Spinal cord (tissue), 10 donors: ENCODE measurements around the gene CADM1. TPM values are rescaled to one million over a fixed set of nuclear protein-coding genes. Genes with fewer than 3 reads are reported as not detected.

Experiments
- DNase-seq, 6 donors: peaks; one replicate each; pipeline versions ENCODE4 v3.0.0 to v3.0.0-alpha.2; 2013 to 2015; ENCODE audit warnings: low spot score in 6 of 6, low read depth in 4 of 6
- H3K27ac ChIP-seq: one replicate; pipeline ENCODE4 v1.5.1; 2013; ENCODE audit warnings: low read depth, low read length, control low read depth
- H3K27me3 ChIP-seq: one replicate; pipeline ENCODE4 v1.6.1; 2013; ENCODE audit warnings: low read length; ENCODE audit not compliant: control insufficient read depth, insufficient read depth
- H3K36me3 ChIP-seq: one replicate; pipeline ENCODE4 v1.6.1; 2013; ENCODE audit warnings: low read length; ENCODE audit not compliant: control insufficient read depth, insufficient read depth
- H3K4me1 ChIP-seq: one replicate; pipeline ENCODE4 v1.6.1; 2013; ENCODE audit warnings: low read length; ENCODE audit not compliant: control insufficient read depth, insufficient read depth
- H3K4me3 ChIP-seq: one replicate; pipeline ENCODE4 v1.5.1; 2013; ENCODE audit warnings: low read depth, low read length, control low read depth
- H3K9me3 ChIP-seq: one replicate; pipeline ENCODE4 v1.6.1; 2013; ENCODE audit warnings: low read length; ENCODE audit not compliant: control insufficient read depth, insufficient read depth
- WGBS: methylation state at CpG from one replicate; pipeline ENCODE4 v1.1.5; 2013; ENCODE audit warnings: missing lambda C conversion rate; ENCODE audit not compliant: insufficient coverage; 5-methylcytosine and 5-hydroxymethylcytosine counted together
- polyA plus RNA-seq, 2 donors: library from polyadenylated mRNA; unstranded; fragments of 120-200 nt; gene quantifications; one replicate each; pipeline ENCODE4 v1.2.1, GENCODE V29; 2013; ENCODE audit not compliant: insufficient read length in 2 of 2
- total RNA-seq, 2 donors: library from RNA; depleted of rRNA in 1 of 2; stranded (reverse); fragments of 120-200 nt in 1 of 2; fragments of >200 nt in 1 of 2; gene quantifications; one replicate each; pipeline versions ENCODE4 v1.2.3 to v1.2.4, GENCODE V29; 2013 to 2014
- donor health status: healthy.

CADM1 gene
- total and polyA plus RNA-seq, 4 donors: 106 to 180 (median 132) TPM

DNA sequence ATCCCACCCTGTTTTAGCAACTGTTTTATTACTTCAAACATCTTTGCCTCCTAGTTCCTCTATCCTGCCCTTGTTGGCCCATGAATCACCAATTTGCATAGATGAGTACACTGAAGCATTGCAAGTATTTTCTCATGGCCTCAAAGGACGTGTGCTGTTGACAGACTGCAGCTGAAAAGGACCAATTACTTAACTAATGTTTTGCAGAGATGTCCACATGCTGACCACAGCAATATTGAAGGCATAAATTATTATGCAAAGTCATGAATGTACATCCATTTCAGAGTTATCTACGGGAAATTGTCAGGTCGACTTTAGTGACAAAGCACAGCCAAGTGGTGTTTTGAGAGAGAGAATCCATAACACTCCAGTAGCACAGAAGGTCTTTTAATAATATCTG lies 64.8 kb downstream of the CADM1 start:
- no peaks in the 10 kb centered on the region for H3K36me3 ChIP-seq
- WGBS: no CpG with 5 or more reads among the region's 3 CpGs

GRCh38 chr11:115437902-115438575 lies 66.2 kb downstream of the CADM1 start:
- Histone ChIP-seq H3K27me3 (no peaks in the 10 kb centered on the region), H3K27ac (no peak overlapping the region), H3K4me1 (no peaks in the 10 kb centered on the region), H3K9me3 (no peaks in the 10 kb centered on the region), H3K36me3 (no peaks in the 10 kb centered on the region), H3K4me3 (no peak overlapping the region)
- WGBS: 72% methylated on average over 4 of the region's 7 CpGs
- DNase-seq: peak in 1 of 6 donors; percentile 68

More for the DNA sequence above, 64.8 kb downstream of the CADM1 start:
- no peaks in the 10 kb centered on the region for H3K9me3 ChIP-seq
- no peak for DNase-seq
- no peak overlapping the region for H3K27ac ChIP-seq
- no peak overlapping the region for H3K4me3 ChIP-seq
- no peaks in the 10 kb centered on the region for H3K4me1 ChIP-seq
- no peaks in the 10 kb centered on the region for H3K27me3 ChIP-seq

GRCh38 chr11:115430345-115430744 lies 73.9 kb downstream of the CADM1 start:
- Histone ChIP-seq H3K36me3 (no peaks in the 10 kb centered on the region), H3K4me3 (no peak overlapping the region), H3K4me1 (no peaks in the 10 kb centered on the region), H3K27me3 (no peaks in the 10 kb centered on the region), H3K9me3 (no peaks in the 10 kb centered on the region), H3K27ac (no peak overlapping the region)
- WGBS: no CpG with 5 or more reads among the region's 1 CpG
- DNase-seq: no peak

DNA sequence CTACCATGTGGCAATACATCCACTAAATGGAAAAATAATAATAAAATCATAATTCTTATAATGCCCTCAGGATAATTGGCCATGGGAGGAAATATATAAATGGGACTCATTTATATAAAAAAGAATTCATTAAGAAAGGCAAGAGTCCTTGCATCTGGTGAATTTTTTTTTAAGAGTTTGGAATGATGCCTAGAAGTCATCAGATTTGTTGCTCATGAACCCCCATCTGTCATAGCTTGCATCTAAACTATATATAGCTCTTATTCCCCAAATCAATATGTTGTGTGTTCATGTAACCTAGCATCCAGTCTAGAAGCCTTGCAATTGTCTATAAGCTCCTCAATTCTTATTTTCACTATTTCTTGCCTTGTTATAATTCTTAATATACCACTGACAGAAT lies 75.9 kb downstream of the CADM1 start:
- DNase-seq: peak in 2 of 6 donors; percentile 29 to 83
- Histone ChIP-seq H3K36me3 (no peaks in the 10 kb centered on the region), H3K27me3 (no peaks in the 10 kb centered on the region), H3K27ac (no peak overlapping the region), H3K9me3 (no peaks in the 10 kb centered on the region), H3K4me1 (no peaks in the 10 kb centered on the region), H3K4me3 (no peak overlapping the region)

DNA sequence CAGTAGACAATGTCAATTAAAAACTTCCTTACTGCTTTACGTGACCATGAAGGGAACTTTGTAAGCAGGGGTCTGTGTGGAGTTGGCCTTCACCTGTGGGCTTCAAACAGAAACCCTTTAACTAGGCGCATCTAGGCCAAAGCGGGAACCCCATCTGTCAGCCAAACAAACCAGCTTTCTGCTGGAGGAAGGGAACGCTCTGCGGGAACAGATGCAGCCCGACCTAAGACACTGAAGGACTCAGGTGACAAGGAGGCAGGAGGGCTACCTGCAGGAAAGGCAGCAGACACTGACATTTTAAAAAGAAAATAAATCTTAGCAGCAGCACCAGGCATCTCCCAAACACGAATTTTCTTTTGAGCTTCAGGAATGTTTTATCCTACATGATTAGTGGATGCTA lies 78.4 kb downstream of the CADM1 start:
- WGBS: 76% methylated on average over 3 of the region's 7 CpGs
- Histone ChIP-seq H3K4me3 (no peak overlapping the region), H3K4me1 (peaks cover 4% of the 10 kb centered on the region), H3K27ac (no peak overlapping the region), H3K27me3 (no peaks in the 10 kb centered on the region), H3K9me3 (no peaks in the 10 kb centered on the region), H3K36me3 (no peaks in the 10 kb centered on the region)
- no peak for DNase-seq

- no peaks in the 10 kb centered on the region for H3K9me3 ChIP-seq
- DNase-seq: peak in 1 of 6 donors; percentile 87
- H3K27me3 ChIP-seq: no peaks in the 10 kb centered on the region
- no peaks in the 10 kb centered on the region for H3K36me3 ChIP-seq
- peaks cover 4% of the 10 kb centered on the region for H3K4me1 ChIP-seq
- no peak overlapping the region for H3K27ac ChIP-seq
- H3K4me3 ChIP-seq: no peak overlapping the region
- WGBS: 42% methylated on average over 2 of the region's 5 CpGs
Measured at GRCh38 chr11:115425250-115425649, 79.0 kb downstream of the CADM1 start.

DNA sequence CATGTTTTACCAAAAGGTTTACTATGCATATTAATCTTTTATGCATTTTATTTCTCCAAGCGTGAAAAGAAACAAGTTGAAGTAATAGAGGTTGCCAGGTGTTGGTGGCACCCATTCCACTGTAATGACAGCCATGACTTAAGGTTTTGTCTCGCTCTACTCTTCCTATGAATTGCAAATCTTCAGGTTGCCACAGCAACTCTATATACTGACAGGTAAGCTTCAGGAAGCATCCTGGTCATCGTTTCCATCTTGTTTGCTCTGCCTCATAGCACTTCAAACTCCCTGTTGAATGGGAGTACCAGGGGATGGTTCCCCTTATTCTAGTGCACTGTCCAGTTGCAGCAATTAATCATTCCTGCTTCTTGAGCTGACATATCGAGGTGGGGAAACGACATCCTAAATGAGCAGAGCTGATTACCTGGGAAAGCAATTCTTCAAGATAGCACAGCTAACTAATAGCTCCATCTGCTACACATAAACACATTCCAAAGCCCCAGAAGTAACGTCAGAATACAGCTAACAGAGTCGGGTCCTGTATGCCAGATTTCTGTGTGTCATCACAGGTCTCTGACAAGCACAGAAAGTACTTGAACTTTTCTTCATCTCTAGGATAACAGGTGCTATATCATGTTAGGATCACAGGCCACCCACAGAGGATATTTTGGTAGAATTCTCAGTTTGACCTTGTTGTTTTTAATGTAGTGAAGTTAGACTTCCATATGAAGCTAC lies 80.3 kb downstream of the CADM1 start:
- Histone ChIP-seq H3K36me3 (no peaks in the 10 kb centered on the region), H3K4me1 (peaks cover 4% of the 10 kb centered on the region), H3K9me3 (no peaks in the 10 kb centered on the region), H3K27me3 (no peaks in the 10 kb centered on the region), H3K4me3 (no peak overlapping the region), H3K27ac (no peak overlapping the region)
- WGBS: 58% methylated on average over 4 of the region's 7 CpGs
- DNase-seq: peak in 1 of 6 donors; percentile 55

DNA sequence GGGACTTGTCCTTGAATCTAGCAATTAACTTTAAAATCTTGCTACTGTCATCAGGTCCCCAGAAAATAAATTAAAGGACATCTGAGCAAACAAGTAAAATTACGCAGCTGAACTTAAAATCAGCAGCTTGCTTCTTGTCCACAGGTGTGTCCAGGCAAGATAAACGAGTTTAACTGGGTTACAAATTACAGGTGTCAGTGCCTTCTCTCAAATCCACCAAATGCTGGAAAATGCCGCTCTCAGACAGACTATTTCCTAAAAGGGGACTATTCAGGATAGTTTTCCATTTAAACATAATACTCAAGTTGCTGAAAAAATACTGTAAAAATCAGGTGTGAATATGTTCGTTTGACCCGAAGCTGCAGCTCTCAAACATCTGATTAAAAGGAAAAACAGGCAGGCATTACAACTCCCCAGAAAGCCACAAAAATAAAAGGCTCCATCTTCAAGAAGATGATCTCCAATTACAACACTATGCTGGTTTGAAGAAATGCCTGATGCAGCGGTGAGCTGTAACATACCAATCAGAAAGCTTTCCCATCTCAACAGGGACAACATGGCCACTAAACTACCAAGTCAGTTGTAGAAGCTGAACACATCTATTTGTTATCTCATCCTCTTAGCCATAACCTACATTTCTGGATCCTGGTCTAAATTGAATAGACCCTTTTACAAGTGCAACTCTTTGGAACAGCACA lies 82.1 kb downstream of the CADM1 start:
- H3K4me3 ChIP-seq: no peak overlapping the region
- H3K4me1 ChIP-seq: peaks cover 4% of the 10 kb centered on the region
- peak in 1 of 6 donors; percentile 59 for DNase-seq
- 66% methylated on average over 3 of the region's 6 CpGs for WGBS
- H3K27me3 ChIP-seq: no peaks in the 10 kb centered on the region
- no peaks in the 10 kb centered on the region for H3K9me3 ChIP-seq
- H3K27ac ChIP-seq: no peak overlapping the region
- no peaks in the 10 kb centered on the region for H3K36me3 ChIP-seq

- H3K4me1 ChIP-seq: peaks cover 4% of the 10 kb centered on the region
- no peak overlapping the region for H3K4me3 ChIP-seq
- no peaks in the 10 kb centered on the region for H3K9me3 ChIP-seq
- no peaks in the 10 kb centered on the region for H3K36me3 ChIP-seq
- no peak overlapping the region for H3K27ac ChIP-seq
- 86% methylated on average over 9 of the region's 9 CpGs for WGBS
- no peaks in the 10 kb centered on the region for H3K27me3 ChIP-seq
- DNase-seq: peak in 2 of 6 donors; percentile 35 to 74
Measured at GRCh38 chr11:115421352-115421991, 82.7 kb downstream of the CADM1 start.
